ENCODE data around the gene ADGRD2. TPM values are rescaled to one million over a fixed set of nuclear protein-coding genes. Genes with fewer than 3 reads are reported as not detected.

ADGRD2 gene
- total RNA-seq, 4 donors from 2014 or later = not detected

- in situ Hi-C loops (cut with MboI; ENCODE audit: low pct_ligation_motif_present in 1 of 4, low pct_unique_long_range_greater_than_20kb in 1 of 4, low sequenced_read_pairs in 3 of 4) = no loop called here
- no peaks in the 10 kb centered on the region for H3K4me1 ChIP-seq
- DNase-seq = no peak
- intact Hi-C loops (cut with DNase I; ENCODE audit: low total_unique reads) = no loop called here
- no peak for TF ChIP-seq POLR2AphosphoS5 (IDR thresholded peaks at IDR 0.05)
- no peak for TF ChIP-seq POLR2A (IDR thresholded peaks at IDR 0.05)
- TF ChIP-seq, protein P1, sequence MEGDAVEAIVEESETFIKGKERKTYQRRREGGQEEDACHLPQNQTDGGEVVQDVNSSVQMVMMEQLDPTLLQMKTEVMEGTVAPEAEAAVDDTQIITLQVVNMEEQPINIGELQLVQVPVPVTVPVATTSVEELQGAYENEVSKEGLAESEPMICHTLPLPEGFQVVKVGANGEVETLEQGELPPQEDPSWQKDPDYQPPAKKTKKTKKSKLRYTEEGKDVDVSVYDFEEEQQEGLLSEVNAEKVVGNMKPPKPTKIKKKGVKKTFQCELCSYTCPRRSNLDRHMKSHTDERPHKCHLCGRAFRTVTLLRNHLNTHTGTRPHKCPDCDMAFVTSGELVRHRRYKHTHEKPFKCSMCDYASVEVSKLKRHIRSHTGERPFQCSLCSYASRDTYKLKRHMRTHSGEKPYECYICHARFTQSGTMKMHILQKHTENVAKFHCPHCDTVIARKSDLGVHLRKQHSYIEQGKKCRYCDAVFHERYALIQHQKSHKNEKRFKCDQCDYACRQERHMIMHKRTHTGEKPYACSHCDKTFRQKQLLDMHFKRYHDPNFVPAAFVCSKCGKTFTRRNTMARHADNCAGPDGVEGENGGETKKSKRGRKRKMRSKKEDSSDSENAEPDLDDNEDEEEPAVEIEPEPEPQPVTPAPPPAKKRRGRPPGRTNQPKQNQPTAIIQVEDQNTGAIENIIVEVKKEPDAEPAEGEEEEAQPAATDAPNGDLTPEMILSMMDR (IDR thresholded peaks at IDR 0.05) = no peak
- TF ChIP-seq EP300 (IDR thresholded peaks at IDR 0.05; ENCODE audit: low read depth) = no peak
- peaks cover 13% of the 10 kb centered on the region for H3K27me3 ChIP-seq
- H3K9me3 ChIP-seq = peaks cover 0 to 6% of the 10 kb centered on the region in 2 donors
- no peaks in the 10 kb centered on the region for H3K36me3 ChIP-seq
- WGBS, 2 donors (ENCODE audit: low coverage in 1 of 2) = 72 to 73% methylated on average over 3 of the region's 3 CpGs
- H3K27ac ChIP-seq = no peak overlapping the region
- no peak overlapping the region for H3K4me3 ChIP-seq
These were observed 7.4 kb upstream of the ADGRD2 start for GRCh38 chr9:124442826-124443225.

GRCh38 chr9:124443625-124444024 lies 6.6 kb upstream of the ADGRD2 start:
- in situ Hi-C loops (cut with MboI; ENCODE audit: low pct_ligation_motif_present in 1 of 4, low pct_unique_long_range_greater_than_20kb in 1 of 4, low sequenced_read_pairs in 3 of 4) = no loop called here
- H3K27me3 ChIP-seq = peaks cover 13% of the 10 kb centered on the region
- no peak overlapping the region for H3K4me3 ChIP-seq
- H3K4me1 ChIP-seq = no peaks in the 10 kb centered on the region
- TF ChIP-seq, protein P1 (IDR thresholded peaks at IDR 0.05) = no peak
- TF ChIP-seq POLR2AphosphoS5 (IDR thresholded peaks at IDR 0.05) (no peak), POLR2A (IDR thresholded peaks at IDR 0.05) (no peak), EP300 (IDR thresholded peaks at IDR 0.05; ENCODE audit: low read depth) (no peak)
- DNase-seq = no peak
- H3K27ac ChIP-seq = no peak overlapping the region
- H3K9me3 ChIP-seq = peaks cover 0 to 6% of the 10 kb centered on the region in 2 donors
- WGBS, 2 donors (ENCODE audit: low coverage in 1 of 2) = 50 to 81% methylated on average over 2 of the region's 2 CpGs
- intact Hi-C loops (cut with DNase I; ENCODE audit: low total_unique reads) = no loop called here
- no peaks in the 10 kb centered on the region for H3K36me3 ChIP-seq

DNA sequence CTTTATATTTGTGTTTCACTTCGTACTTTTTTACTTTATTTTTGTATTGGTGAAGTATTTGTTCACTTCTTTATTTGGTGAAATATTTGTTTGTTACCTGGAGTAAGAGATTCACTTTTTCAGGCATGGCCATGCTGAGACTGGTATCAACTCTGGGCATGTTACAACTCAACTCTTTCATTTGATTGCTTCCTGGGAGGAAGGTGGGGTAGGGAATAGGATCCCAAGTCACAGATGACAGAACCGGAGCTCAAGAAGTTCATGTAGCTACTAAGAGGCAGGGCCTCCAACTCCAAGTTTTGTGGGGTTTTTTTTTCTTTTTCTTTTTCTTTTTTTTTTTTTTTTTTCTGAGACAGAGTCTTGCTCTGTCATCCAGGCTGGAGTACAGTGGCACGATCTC lies 6.1 kb upstream of the ADGRD2 start:
- Histone ChIP-seq H3K36me3 (no peaks in the 10 kb centered on the region), H3K4me1 (no peaks in the 10 kb centered on the region), H3K4me3 (no peak overlapping the region), H3K27me3 (peaks cover 13% of the 10 kb centered on the region), H3K27ac (no peak overlapping the region), H3K9me3 (peaks cover 0 to 6% of the 10 kb centered on the region in 2 donors)
- no peak for DNase-seq
- in situ Hi-C loops (cut with MboI; ENCODE audit: low pct_ligation_motif_present in 1 of 4, low pct_unique_long_range_greater_than_20kb in 1 of 4, low sequenced_read_pairs in 3 of 4) = no loop called here
- WGBS, 2 donors (ENCODE audit: low coverage in 1 of 2) = 69 to 77% methylated on average over 1 to 3 of the region's 3 CpGs
- intact Hi-C loops (cut with DNase I; ENCODE audit: low total_unique reads) = no loop called here
- TF ChIP-seq POLR2AphosphoS5 (IDR thresholded peaks at IDR 0.05) = no peak
- TF ChIP-seq EP300 (IDR thresholded peaks at IDR 0.05; ENCODE audit: low read depth) = no peak
- no peak for TF ChIP-seq POLR2A (IDR thresholded peaks at IDR 0.05)
- TF ChIP-seq, protein P1 (IDR thresholded peaks at IDR 0.05) = no peak

DNA sequence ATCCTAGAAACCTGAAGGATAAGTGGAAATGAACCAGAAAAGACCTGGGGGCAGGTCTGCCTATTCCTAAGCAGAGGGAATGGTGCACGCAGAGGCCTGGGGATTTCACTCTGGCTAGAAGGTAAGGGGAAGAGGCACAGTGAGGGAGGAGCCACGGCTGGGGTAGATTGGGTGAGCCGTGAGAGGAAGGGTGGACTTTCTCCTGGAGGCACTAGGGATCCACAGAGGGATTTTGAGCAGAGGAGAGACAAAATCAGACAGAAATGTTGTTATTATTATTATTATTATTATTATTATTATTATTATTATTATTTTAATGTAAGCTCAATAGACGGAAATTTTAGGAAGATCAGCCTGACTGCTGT lies 3.0 kb upstream of the ADGRD2 start:
- peaks cover 0 to 2% of the 10 kb centered on the region in 2 donors for H3K9me3 ChIP-seq
- H3K4me3 ChIP-seq = no peak overlapping the region
- no peak for TF ChIP-seq EP300 (IDR thresholded peaks at IDR 0.05; ENCODE audit: low read depth)
- no peak overlapping the region for H3K27ac ChIP-seq
- H3K4me1 ChIP-seq = peaks cover 0 to 7% (median 2%) of the 10 kb centered on the region in 4 donors
- H3K36me3 ChIP-seq = no peaks in the 10 kb centered on the region
- H3K27me3 ChIP-seq = peaks cover 30% of the 10 kb centered on the region
- in situ Hi-C loops (cut with MboI; ENCODE audit: low pct_ligation_motif_present in 1 of 4, low pct_unique_long_range_greater_than_20kb in 1 of 4, low sequenced_read_pairs in 3 of 4) = no loop called here
- intact Hi-C loops (cut with DNase I; ENCODE audit: low total_unique reads) = no loop called here
- WGBS, 2 donors (ENCODE audit: low coverage in 1 of 2) = 58 to 75% methylated on average over 4 of the region's 4 CpGs
- DNase-seq = no peak

GRCh38 chr9:124448019-124448418 lies 2.2 kb upstream of the ADGRD2 start:
- H3K27ac ChIP-seq = no peak overlapping the region
- TF ChIP-seq, protein P1 (IDR thresholded peaks at IDR 0.05) = no peak
- no peak for TF ChIP-seq POLR2AphosphoS5 (IDR thresholded peaks at IDR 0.05)
- no peak for TF ChIP-seq EP300 (IDR thresholded peaks at IDR 0.05; ENCODE audit: low read depth)
- no peak for TF ChIP-seq POLR2A (IDR thresholded peaks at IDR 0.05)
- H3K4me3 ChIP-seq = no peak overlapping the region
- no peaks in the 10 kb centered on the region for H3K36me3 ChIP-seq
- WGBS, 2 donors (ENCODE audit: low coverage in 1 of 2) = 81% methylated on average over 4 of the region's 7 CpGs; no CpG with 5 or more reads in 1 of the 2 donors
- no peak for DNase-seq
- no peaks in the 10 kb centered on the region for H3K9me3 ChIP-seq
- in situ Hi-C loops (cut with MboI; ENCODE audit: low pct_ligation_motif_present in 1 of 4, low pct_unique_long_range_greater_than_20kb in 1 of 4, low sequenced_read_pairs in 3 of 4) (no loop called here), intact Hi-C loops (cut with DNase I; ENCODE audit: low total_unique reads) (no loop called here)
- peaks cover 37% of the 10 kb centered on the region for H3K27me3 ChIP-seq
- H3K4me1 ChIP-seq = peaks cover 0 to 7% (median 2%) of the 10 kb centered on the region in 4 donors

All from transverse colon (tissue), 4 donors.